Adrenal gland (tissue), 12 donors: Measurements from ENCODE around the gene B4GAT1. TPM values are rescaled to one million over a fixed set of nuclear protein-coding genes. Genes with fewer than 3 reads are reported as not detected.
A peak's percentile ranks its signal among the peaks of the same experiment; 100 is the strongest.

Experiments used
- DNase-seq, 7 donors: peaks; one replicate each; pipeline ENCODE4 v3.0.0-alpha.2; 2019 to 2020
- H3K27ac ChIP-seq, 5 donors: fragments of 200-600 bp; sonication (generic) in 4 of 5; 1 replicate in 3 of 5; 2 replicates in 2 of 5; pipeline versions ENCODE4 v1.5.1 to v1.8.0; 2016 to 2020; ENCODE audit warnings: mild to moderate bottlenecking in 1 of 5
- H3K27me3 ChIP-seq: fragments of 200-600 bp; 2 replicates; pipeline ENCODE4 v1.8.0; 2021
- H3K36me3 ChIP-seq, 2 donors: fragments of 200-600 bp; replicated peaks in 1 of 2; 1 replicate in 1 of 2; 2 replicates in 1 of 2; pipeline versions ENCODE4 v1.5.1 to v1.8.0; 2018 to 2022
- H3K4me1 ChIP-seq, 2 donors: fragments of 200-600 bp; replicated peaks in 1 of 2; 1 replicate in 1 of 2; 2 replicates in 1 of 2; pipeline versions ENCODE4 v1.5.1 to v1.8.0; 2018 to 2021
- H3K4me3 ChIP-seq, 4 donors: fragments of 200-600 bp; sonication (generic) in 3 of 4; one replicate each; pipeline ENCODE4 v1.5.1; 2016 to 2018
- H3K9me3 ChIP-seq, 3 donors: fragments of 200-600 bp; sonication (generic) in 1 of 3; replicated peaks in 1 of 3; 1 replicate in 2 of 3; 2 replicates in 1 of 3; pipeline versions ENCODE4 v1.5.1 to v1.8.0; 2016 to 2021
- CTCF ChIP-seq, 6 experiments: fragments of 450-650 bp in 4 of 6; fragments of 200-600 bp in 2 of 6; sonication (generic) in 1 of 6; IDR thresholded peaks; 1 replicate in 5 of 6; 2 replicates in 1 of 6; pipeline versions ENCODE4 v1.5.1 to v1.8.0; 2016 to 2021; ENCODE audit warnings: antibody characterized with exemption in 6 of 6, mild to moderate bottlenecking in 2 of 6, moderate library complexity in 1 of 6
- POLR2A ChIP-seq, 2 donors: fragments of 450-650 bp; IDR thresholded peaks; one replicate each; pipeline ENCODE4 v1.6.1; 2017; ENCODE audit warnings: antibody characterized with exemption in 2 of 2, mild to moderate bottlenecking in 2 of 2, moderate library complexity in 1 of 2
- WGBS, 4 donors: extraction: QIAGEN DNeasy Blood & Tissue Kit in 2 of 4; methylation state at CpG; one replicate each; pipeline versions ENCODE4 v1.1.5 to v1.1.7; 2013 to 2017; 5-methylcytosine and 5-hydroxymethylcytosine counted together
- intact Hi-C, 2 donors: fragments of 100-400 bp; cut with DNase I; formaldehyde crosslinking; loops; one replicate each; pipeline versions ENCODE4 v1.14.1 to v1.15.0; 2022 to 2023
- polyA plus RNA-seq, 3 donors: library from polyadenylated mRNA; stranded (reverse); fragments of 200-250 nt in 2 of 3; fragments of 350-450 nt in 1 of 3; fragmentation: Illumina TruSeq in 1 of 3; extraction: RNeasy Lipid Tissue Mini Kit (QIAGEN cat#74804) in 1 of 3; gene quantifications; one replicate each; pipeline ENCODE4 v1.2.3, GENCODE V29; 2013 to 2014
- total RNA-seq, 9 donors: library from RNA; depleted of rRNA in 4 of 9; stranded (reverse); fragments of >200 nt in 4 of 9; fragments of 120-200 nt in 1 of 9; fragmentation: NEBNext Ultra II Directional in 1 of 9; extraction: Animal tissue kit (Norgen Biotek cat#: 25700) in 1 of 9; gene quantifications; one replicate each; pipeline versions ENCODE4 v1.1.0 to v1.2.4, GENCODE V29; 2013 to 2023
- donor health status: healthy with polysubstance abuse.
- donor health status: Bipolar disorder and iron deficiency.
- donor health status: DM: yes; HTN: yes; CAD: no.
- donor health status: DM: no; HTN: no; CAD: no.
- donor health status: DM: no; HTN: no; CAD: no.
- donor health status: DM: yes; HTN: yes; CAD: no.

The B4GAT1 gene
- total and polyA plus RNA-seq, 12 donors, result 20.8 to 115 (median 44.0) TPM

GRCh38 chr11:66336234-66337102 lies 11.0 kb downstream of the B4GAT1 start, which contains the start of gene RIN1:
RIN1 (minus strand) TSS chr11:66336434; CDS start chr11:66336402, 32 bp downstream.
- Histone ChIP-seq H3K27me3 (no peaks in the 10 kb centered on the region), H3K4me1 (peaks cover 10 to 22% of the 10 kb centered on the region in 2 donors), H3K27ac (peak within 1 kb of the TSS in 4 of 5 donors; percentile 20 to 87 (median 58)), H3K4me3 (peak within 1 kb of the TSS in 3 of 4 donors; percentile 25 to 84 (median 54)), H3K36me3 (peaks cover 0 to 35% of the 10 kb centered on the region in 2 donors), H3K9me3 (no peaks in the 10 kb centered on the region)
- WGBS, 4 donors, result 4 to 10% (median 8%) methylated on average over 20 to 22 of the region's 22 CpGs; no CpG with 5 or more reads in 1 of the 4 donors
- peak; percentile 63 to 87 (median 81) for DNase-seq
- peak in 1 of 2 donors; percentile 49 for TF ChIP-seq POLR2A (IDR thresholded peaks at IDR 0.05)
- TF ChIP-seq CTCF (IDR thresholded peaks at IDR 0.05), result peak in 5 of 6 experiments; percentile 22 to 45 (median 29)
- intact Hi-C loops, result no loop called here

- H3K4me1 ChIP-seq, result peaks cover 10 to 22% of the 10 kb centered on the region in 2 donors
- peaks cover 0 to 28% of the 10 kb centered on the region in 2 donors for H3K36me3 ChIP-seq
- no peak for TF ChIP-seq CTCF (IDR thresholded peaks at IDR 0.05)
- TF ChIP-seq POLR2A (IDR thresholded peaks at IDR 0.05), result no peak
- no peaks in the 10 kb centered on the region for H3K27me3 ChIP-seq
- H3K27ac ChIP-seq, result peak overlapping the region in 4 of 5 donors; percentile 20 to 87 (median 58)
- peak in 4 of 7 donors; percentile 35 to 65 (median 46) for DNase-seq
- 10 to 28% (median 13%) methylated on average over 9 to 35 of the region's 35 CpGs for WGBS, 4 donors
- H3K4me3 ChIP-seq, result peak overlapping the region in 3 of 4 donors; percentile 25 to 84 (median 54)
- intact Hi-C loops, result no loop called here
- no peaks in the 10 kb centered on the region for H3K9me3 ChIP-seq
These were observed 11.7 kb downstream of the B4GAT1 start for GRCh38 chr11:66335531-66336233.

GRCh38 chr11:66334605-66335442 lies 12.6 kb downstream of the B4GAT1 start:
- TF ChIP-seq POLR2A (IDR thresholded peaks at IDR 0.05) (no peak), CTCF (IDR thresholded peaks at IDR 0.05) (no peak)
- Histone ChIP-seq H3K9me3 (no peaks in the 10 kb centered on the region), H3K4me3 (peak overlapping the region in 1 of 4 donors; percentile 84), H3K36me3 (peaks cover 0 to 19% of the 10 kb centered on the region in 2 donors), H3K4me1 (peaks cover 10 to 22% of the 10 kb centered on the region in 2 donors), H3K27ac (no peak overlapping the region), H3K27me3 (no peaks in the 10 kb centered on the region)
- peak in 2 of 7 donors; percentile 21 to 22 for DNase-seq
- WGBS, 4 donors, result 75 to 83% (median 82%) methylated on average over 13 to 42 of the region's 42 CpGs
- intact Hi-C loops, result no loop called here
